HL-60/S4 treated with retinoic acid at 250 ng/mL for 4 days and 3 days (cell line): ENCODE data around the gene COPS9.

Experiments used
- in situ Hi-C: fragments of 300-500 bp; cut with MboI; formaldehyde crosslinking; loops from 2 replicates; pipeline ENCODE4 v1.7.0; 2022; ENCODE audit warnings: low sequenced_read_pairs

The COPS9 gene

GRCh38 chr2:240151477-240152031 is 15.4 kb upstream of the COPS9 start:
- in situ Hi-C loops, result no loop called here

GRCh38 chr2:240149943-240150784 is 14.1 kb upstream of the COPS9 start:
- in situ Hi-C loops, result no loop called here

GRCh38 chr2:240147911-240148587 is 11.9 kb upstream of the COPS9 start:
- in situ Hi-C loops, result no loop called here

GRCh38 chr2:240147382-240147781 is 11.3 kb upstream of the COPS9 start:
- in situ Hi-C loops, result no loop called here

GRCh38 chr2:240146627-240147278 is 10.6 kb upstream of the COPS9 start:
- in situ Hi-C loops, result no loop called here

GRCh38 chr2:240146141-240146561 is 10.0 kb upstream of the COPS9 start:
- in situ Hi-C loops, result no loop called here

- in situ Hi-C loops, result no loop called here
Measured at GRCh38 chr2:240145461-240145860, 9.4 kb upstream of the COPS9 start.

GRCh38 chr2:240144649-240145261 is 8.7 kb upstream of the COPS9 start:
- in situ Hi-C loops, result no loop called here

- in situ Hi-C loops, result no loop called here
Measured at GRCh38 chr2:240143801-240144648, 7.9 kb upstream of the COPS9 start.

- in situ Hi-C loops, result no loop called here
Measured at GRCh38 chr2:240143276-240143675, 7.2 kb upstream of the COPS9 start.

GRCh38 chr2:240142859-240143258 is 6.8 kb upstream of the COPS9 start:
- in situ Hi-C loops, result no loop called here

- in situ Hi-C loops, result no loop called here
Measured at GRCh38 chr2:240142256-240142775, 6.2 kb upstream of the COPS9 start.

GRCh38 chr2:240141736-240142135 is 5.6 kb upstream of the COPS9 start:
- in situ Hi-C loops, result no loop called here

GRCh38 chr2:240140920-240141319 is 4.8 kb upstream of the COPS9 start:
- in situ Hi-C loops, result no loop called here

- in situ Hi-C loops, result no loop called here
Measured at GRCh38 chr2:240140511-240140910, 4.4 kb upstream of the COPS9 start, which contains the start of gene OTOS. TSS of gene OTOS (minus strand) at chr2:240140658. CDS start at chr2:240140326, 332 bp downstream.

- in situ Hi-C loops, result no loop called here
Measured at GRCh38 chr2:240139666-240140393, 3.7 kb upstream of the COPS9 start.

GRCh38 chr2:240139011-240139441 is 2.9 kb upstream of the COPS9 start:
- in situ Hi-C loops, result no loop called here

- in situ Hi-C loops, result no loop called here
Measured at GRCh38 chr2:240138254-240138984, 2.3 kb upstream of the COPS9 start.
